A204.1 (cell line): ENCODE data around the gene TSKS.

Source experiments
- FAIRE-seq: peaks from 2 replicates; lab custom pipeline; 2012; peaks lifted over from hg19 to GRCh38; lab: Jason Lieb, UNC

TSKS gene, protein sequence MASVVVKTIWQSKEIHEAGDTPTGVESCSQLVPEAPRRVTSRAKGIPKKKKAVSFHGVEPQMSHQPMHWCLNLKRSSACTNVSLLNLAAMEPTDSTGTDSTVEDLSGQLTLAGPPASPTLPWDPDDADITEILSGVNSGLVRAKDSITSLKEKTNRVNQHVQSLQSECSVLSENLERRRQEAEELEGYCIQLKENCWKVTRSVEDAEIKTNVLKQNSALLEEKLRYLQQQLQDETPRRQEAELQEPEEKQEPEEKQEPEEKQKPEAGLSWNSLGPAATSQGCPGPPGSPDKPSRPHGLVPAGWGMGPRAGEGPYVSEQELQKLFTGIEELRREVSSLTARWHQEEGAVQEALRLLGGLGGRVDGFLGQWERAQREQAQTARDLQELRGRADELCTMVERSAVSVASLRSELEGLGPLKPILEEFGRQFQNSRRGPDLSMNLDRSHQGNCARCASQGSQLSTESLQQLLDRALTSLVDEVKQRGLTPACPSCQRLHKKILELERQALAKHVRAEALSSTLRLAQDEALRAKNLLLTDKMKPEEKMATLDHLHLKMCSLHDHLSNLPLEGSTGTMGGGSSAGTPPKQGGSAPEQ

DNA sequence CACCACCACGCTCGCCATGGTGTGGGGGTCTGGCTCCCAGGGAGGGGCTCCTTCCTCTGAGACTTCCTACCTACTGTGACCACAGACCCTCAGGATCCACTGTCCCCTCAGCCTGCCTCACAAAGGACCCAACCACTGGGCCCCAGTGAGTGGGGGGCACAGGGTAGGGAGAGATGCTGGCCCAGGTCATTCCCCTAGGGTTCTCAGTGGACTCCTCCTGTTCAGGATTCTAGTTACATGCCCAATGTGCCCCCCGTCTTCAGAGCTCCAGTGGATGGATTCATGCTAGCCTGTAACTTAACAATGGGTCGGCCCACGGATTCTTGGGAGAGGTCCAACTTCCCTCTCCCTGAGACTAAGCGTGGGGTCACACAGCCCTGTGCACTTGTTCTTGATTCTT, at the start of gene TSKS:
TSS of gene TSKS (minus strand) at position 77 of the 400 bp plus-strand sequence. CDS start at position 18, 59 bp downstream.
- no peak for FAIRE-seq

DNA sequence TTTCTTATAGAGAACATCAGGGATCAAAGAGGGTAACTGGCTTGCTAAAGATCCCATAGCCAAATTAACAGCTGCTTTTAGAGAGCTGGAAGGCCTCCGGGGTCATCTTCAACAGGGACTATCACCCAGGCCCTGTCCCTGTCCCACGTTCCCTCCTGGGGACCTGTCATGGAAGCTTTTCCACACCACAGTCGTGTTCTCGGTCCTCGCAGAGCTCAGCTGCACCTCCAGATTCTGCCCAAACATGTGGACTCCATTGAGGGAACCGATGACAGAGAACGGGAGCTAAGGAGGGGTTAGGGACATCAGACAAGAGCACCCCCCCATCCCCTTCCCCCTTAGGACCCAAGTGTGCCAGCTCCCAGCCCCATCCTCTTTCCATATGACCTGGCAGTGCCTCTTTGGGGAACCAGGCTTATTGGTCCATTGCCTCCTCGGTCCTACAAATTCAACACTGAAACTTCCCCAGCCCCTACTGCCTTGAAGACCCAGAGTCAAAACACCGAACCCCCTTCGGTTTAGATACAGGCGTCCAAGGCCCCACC, 49.4 kb upstream of the TSKS start:
- FAIRE-seq, result no peak

DNA sequence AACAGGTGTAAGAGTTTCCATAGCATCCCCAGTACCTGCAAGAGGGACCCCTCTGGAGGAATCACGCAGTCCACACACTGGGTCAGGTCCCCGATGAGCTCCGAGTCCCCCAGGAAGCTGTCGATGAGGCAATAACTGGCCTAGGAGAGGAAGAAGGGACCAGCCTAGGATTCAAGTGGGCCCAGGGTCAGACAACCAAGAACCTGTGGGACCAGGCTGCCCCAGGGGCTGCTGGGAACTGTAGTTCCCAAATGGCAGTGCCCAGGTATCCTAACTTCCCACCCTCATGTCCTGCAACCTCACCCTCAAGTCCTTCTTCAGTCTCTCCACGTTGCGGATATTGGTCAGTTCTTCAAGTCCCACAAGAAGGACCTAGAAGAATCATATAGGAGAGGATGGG, 48.2 kb upstream of the TSKS start:
- FAIRE-seq, result no peak

DNA sequence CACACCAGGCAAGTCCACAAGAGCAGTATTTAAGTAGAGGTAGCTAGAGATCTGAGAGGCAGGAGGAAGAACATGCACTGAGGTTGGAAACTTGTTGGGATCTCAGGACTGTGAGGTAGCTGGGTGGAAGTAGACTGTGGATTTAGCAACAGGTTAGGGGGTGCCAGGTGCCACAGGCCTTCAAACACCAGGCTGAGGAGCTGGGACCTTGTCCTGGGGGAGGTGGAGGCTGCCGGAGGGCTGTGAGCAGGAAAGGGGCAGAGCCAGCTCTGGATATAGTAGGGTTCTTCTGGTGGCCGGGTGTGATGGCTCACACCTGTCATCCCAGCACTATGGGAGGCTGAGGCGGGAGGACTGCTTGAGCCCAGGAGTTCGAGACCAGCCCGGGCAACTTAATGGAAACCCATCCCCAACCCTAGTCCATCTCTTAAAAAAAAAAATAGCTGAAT, 46.9 kb upstream of the TSKS start:
- no peak for FAIRE-seq

DNA sequence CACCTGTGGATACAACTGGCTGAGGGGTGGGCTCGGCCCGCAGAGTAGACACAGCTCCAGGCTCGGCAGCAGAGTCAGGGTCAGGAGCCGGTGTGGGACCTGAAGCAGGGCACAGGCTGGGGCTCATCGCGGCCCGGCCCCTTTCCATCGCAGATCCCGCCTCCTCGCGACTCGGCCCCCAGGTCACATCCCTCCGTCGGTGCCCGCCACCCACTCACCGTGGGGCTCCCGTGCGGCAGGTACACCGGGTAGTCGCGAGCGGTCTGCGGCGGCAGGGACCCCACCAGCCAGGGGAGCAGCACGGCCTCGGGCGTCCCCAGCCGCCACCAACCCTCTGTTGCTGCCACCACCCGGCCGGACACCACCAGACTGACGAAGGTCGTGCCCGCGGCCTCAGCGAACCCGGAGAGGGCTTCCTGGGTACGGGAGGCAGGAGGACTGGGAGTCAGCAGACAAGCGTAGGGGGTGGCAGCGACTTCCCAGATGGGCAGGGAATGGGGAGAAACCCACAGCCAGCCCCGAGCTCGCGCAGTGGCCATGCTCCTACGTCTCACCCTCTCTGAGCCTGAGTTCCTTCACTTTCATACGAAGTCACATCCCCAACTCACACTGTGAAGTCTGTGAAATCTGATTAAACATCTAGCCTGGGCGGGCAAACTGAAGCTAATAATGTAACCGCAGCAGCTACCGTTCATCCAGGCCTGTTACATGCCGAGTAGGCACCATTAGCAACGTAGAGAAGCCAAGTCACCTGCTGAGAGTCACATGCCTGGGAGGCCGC, 46.2 kb upstream of the TSKS start:
- no peak for FAIRE-seq

DNA sequence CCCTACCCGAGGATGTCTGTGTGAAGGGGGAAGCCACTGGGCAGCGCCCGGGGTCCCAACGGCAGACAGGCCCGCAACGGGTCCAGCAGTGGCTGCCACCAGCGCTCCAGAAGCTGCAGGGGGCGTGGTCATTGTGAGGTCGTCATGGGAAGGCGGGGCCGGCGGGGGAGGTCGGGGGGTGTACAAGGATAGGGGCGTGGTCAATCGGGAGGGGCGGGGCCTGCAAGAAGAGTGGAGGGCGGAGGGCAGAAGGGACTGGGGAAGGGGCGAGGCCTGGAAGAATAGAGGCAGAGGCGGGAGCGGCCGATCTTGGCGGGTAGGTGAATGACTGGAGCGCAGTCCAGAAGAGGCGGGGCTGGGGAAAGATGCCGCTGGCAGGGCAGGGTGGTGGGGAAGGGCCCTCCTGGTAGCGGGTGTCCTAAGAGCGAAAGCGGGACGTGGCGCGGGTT, 45.6 kb upstream of the TSKS start:
- FAIRE-seq, result no peak

DNA sequence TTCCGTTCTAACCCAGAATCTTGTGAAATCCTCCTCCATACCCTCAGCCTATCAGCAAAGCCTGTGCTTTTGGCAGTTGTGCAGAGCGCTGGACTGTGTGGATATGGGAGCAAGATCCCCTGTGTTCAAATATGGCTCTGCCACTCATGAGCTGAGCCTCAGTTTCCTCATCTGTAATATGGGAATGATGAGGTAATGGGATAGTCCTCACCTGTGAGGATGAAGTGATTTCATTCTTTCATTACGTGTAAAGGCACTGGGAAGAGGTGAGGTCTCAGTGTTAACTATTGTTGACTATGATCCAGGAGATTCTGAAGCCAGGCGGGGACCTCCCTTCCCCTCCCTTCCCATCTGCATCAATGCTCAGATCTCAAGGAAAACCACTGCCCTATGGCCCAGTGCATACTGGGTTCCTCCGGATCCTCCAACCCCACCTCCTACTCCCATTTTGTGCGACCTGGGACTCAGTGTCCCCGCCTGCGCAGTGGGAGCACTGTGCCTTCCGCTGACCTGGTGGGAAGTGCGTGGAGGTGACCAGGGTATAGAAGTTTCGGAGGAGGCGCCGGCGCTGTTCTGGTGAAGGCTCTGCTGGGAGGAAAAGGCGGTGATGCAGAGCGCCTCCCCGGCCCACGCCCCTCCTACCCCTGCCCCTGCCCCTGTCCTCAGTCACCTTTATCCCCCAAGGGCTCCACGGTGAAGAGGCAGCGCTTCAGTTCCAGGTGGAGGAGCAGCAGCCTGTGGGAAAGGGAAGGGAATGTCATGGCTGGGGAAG, 45.0 kb upstream of the TSKS start:
- FAIRE-seq, result no peak

DNA sequence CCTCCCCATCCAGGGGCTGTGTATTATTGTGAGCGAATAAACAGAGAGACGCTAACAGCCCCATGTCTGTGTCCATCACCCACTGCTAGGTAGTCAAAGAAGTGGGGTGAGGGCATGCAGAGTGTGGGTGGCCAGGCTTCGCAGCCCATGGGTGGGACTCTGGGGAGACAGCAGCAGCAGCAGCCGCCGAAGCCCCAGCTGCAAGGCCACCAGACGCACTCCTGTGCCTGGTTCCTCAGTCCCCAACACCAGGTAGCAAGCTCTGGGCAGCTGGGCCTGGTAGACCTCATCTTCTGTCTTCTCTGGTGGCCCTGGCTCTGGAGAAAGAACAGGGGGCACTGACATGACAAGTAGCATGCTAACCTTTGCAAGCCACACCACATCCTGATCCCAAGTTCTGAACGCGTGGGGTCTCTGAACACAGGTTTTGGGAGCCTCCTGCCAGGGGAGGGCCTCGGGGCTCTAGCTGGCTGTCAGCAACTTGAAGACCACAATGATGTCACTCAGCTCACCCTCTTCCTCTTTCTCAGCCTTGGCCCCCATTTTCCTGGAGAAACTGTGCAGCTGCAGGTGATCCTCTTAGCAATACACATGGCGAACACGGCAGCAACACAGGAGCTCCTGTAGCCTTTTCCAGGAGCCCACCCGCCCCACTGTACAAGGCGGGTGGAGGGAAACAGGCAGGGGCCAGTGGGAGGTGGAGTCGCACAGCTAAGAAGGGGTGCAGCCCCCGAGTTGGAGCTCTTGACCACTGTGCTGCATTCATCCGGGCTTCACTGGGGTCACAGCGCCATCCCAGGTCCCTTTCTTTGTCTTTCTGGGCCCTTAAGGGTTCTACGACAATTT, 44.2 kb upstream of the TSKS start:
- no peak for FAIRE-seq

DNA sequence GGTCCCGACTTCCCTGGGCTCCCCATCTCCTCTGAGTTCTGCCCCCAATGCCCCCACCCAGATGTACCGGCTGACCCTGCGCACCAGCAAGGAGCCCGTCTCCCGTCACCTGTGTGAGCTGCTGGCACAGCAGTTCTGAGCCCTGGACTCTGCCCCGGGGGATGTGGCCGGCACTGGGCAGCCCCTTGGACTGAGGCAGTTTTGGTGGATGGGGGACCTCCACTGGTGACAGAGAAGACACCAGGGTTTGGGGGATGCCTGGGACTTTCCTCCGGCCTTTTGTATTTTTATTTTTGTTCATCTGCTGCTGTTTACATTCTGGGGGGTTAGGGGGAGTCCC, 43.5 kb upstream of the TSKS start:
- FAIRE-seq, result no peak

DNA sequence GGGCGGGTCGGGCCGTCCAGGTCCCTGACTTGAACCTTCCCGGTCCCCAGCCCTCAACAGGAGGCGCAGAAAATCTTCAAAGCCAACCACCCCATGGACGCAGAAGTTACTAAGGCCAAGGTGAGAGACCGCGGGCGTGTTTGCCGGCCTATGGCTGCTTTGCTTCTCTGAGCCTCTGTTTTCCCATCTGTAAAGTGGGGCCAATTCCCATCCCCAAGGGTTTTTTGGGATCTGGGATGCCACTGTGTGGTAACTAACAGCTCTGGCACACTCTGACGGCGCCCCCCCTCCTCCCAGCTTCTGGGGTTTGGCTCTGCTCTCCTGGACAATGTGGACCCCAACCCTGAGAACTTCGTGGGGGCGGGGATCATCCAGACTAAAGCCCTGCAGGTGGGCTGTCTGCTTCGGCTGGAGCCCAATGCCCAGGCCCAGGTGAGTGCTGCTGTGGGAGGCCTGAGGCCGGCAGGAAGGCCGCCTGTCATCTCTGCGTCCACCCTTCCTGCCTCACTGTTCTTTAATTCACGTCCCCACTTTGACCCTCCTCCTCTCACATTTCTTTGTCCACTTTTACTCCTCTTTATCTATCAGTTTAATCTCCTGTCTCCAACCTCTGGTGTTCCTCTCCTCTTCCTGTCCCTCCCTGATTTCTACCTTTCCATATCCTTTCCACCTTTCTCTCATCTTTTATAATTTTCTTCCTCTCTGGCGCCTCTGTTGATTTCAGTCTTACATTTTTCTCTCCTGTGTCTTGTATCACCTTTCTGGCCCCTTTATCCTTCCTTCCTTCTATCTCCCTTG, 42.9 kb upstream of the TSKS start:
- no peak for FAIRE-seq

DNA sequence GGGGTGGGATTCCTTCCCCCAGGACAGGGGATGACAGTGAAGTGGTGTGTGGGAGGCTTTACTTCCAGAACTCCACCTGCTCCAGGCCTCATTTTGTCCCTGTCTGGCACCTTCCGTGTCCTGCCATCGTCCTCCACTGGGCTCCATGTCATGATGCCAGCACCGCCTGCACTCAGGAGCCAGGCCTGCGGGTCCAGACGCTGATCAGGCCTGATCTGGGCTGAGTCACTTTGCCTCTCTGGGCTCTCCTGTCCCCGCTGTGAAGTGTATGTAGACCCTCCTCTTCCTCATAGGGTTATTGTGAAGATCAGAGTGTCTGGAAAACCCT, 40.4 kb upstream of the TSKS start:
- FAIRE-seq, result no peak

DNA sequence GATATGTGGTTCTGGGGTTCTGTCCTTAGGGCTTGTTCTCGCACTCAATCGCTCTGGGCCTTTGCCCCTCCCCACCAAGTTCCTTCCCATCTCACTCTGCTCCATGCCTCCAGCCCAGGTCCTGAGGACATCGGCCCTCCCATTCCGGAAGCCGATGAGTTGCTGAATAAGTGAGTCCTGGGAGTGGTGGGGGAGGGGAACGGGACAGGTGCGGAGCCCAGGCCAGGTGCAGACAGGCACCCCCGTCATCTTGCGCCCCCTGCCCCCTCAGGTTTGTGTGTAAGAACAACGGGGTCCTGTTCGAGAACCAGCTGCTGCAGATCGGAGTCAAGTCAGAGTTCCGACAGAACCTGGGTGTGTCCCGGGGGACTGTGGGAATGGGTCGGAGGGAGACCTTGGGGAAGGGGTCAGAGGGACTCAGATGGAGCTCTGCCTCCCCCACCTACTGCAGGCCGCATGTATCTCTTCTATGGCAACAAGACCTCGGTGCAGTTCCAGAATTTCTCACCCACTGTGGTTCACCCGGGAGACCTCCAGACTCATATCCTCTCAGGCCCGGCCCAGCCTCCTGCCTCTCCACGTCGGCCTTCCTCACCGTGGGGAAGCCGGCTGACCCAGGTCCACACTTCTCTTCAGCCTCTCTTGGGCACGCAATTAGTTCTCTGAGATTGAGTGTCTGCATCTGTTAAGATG, 39.9 kb upstream of the TSKS start:
- FAIRE-seq, result no peak

DNA sequence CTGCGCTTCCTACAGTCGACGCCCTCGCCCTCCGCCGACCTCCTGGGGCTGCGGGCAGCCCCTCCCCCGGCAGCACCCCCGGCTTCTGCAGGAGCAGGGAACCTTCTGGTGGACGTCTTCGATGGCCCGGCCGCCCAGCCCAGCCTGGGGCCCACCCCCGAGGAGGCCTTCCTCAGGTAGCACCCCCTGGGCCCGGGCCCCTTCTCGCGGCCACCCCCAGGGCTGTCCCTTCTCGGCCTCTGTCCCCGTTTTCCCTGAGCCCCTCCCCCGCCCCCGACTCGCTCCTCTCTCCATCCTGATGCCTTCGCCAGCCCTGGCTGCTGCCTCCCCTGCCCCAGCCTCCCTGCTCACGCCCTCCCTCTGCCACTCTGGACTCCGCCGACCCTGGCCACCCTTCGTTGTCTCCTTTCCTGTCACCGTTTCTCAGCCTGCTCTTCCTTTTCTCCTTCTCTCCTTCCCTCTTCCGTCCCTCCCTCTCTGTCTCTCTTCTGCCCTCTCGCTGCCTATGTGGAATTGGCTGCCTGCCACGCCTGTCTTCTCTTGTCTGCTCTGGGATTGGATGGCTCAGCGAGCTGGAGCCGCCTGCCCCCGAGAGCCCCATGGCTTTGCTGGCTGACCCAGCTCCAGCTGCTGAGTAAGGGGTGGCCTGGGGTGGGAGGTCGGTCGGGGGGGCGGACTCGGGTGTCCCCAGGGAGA, 39.0 kb upstream of the TSKS start:
- FAIRE-seq, result no peak

DNA sequence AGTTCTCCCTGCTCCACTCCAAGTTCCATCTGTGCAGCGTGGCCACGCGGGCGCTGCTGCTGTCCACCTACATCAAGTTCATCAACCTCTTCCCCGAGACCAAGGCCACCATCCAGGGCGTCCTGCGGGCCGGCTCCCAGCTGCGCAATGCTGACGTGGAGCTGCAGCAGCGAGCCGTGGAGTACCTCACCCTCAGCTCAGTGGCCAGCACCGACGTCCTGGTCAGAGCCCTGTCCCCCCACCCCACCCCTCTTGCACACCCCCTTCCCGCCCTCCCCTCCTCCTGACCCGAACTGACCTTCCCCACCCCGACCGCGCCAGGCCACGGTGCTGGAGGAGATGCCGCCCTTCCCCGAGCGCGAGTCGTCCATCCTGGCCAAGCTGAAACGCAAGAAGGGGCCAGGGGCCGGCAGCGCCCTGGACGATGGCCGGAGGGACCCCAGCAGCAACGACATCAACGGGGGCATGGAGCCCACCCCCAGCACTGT, 38.3 kb upstream of the TSKS start:
- FAIRE-seq, result no peak

DNA sequence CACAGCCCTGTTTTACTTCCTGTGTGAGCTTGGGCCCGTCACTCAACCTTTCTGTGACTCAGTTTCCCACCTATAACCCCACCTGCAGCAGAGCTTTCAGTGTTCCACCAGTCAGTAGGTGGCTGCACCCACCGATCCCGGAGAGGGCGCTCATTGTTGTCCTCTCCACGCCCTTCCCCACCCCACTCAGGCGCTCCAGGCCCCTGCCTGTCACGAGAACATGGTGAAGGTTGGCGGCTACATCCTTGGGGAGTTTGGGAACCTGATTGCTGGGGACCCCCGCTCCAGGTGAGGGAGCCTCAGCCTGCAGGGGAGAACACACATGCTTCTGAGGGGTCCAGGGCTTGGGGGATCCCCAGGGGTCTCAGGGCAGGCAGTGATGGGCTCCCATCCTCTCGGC, 37.7 kb upstream of the TSKS start:
- FAIRE-seq, result no peak

DNA sequence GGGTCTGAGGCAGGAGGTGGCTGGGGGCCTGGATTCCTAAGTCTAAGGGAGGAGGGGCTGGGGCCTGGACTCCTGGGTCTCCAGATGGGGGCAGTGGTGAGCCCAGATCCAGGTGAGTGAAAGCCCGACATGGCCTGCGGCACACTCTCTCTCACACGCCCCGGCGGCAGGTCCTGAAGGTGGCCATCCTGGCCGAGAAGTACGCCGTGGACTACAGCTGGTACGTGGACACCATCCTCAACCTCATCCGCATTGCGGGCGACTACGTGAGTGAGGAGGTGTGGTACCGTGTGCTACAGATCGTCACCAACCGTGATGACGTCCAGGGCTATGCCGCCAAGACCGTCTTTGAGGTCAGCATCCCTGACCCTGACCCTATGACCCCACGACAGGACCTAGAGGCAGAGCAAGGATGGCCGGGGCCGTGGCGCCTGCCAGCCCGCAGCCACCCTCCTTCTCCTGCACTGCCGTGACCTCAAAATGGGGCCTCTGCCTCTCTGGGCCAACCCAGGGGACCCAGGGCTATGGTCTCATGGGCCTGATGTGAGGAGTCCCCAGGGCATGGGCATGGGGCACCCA, 36.8 kb upstream of the TSKS start:
- no peak for FAIRE-seq

DNA sequence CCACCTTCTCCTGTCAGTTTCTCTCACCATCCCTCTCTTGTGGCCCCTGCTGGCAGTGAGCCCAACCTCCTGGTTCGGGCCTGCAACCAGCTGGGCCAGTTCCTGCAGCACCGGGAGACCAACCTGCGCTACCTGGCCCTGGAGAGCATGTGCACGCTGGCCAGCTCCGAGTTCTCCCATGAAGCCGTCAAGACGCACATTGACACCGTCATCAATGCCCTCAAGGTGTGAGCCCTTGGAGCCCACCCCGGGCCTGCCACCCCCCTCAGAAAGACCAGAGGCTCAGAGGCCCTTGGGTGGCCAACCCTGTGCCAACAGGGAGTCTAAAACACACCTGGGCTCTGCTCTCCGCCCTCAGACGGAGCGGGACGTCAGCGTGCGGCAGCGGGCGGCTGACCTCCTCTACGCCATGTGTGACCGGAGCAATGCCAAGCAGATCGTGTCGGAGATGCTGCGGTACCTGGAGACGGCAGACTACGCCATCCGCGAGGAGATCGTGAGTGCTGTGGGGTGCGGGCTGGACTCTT, 36.2 kb upstream of the TSKS start:
- no peak for FAIRE-seq

DNA sequence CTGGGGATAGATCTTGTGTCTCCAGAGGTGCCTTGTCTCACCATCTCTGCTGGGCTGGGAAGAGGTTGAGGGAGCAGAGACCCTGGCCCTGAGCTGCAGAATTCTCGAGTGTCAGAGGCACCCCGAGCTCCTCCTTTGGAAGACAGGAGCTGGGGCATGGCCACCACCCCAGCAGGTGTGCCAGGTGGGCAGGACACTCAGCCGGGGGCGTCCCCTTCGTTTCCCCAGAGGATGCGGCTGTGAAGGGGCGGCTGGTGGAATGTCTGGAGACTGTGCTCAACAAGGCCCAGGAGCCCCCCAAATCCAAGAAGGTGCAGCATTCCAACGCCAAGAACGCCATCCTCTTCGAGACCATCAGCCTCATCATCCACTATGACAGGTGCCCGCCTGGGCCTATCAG, 35.5 kb upstream of the TSKS start:
- FAIRE-seq, result no peak

DNA sequence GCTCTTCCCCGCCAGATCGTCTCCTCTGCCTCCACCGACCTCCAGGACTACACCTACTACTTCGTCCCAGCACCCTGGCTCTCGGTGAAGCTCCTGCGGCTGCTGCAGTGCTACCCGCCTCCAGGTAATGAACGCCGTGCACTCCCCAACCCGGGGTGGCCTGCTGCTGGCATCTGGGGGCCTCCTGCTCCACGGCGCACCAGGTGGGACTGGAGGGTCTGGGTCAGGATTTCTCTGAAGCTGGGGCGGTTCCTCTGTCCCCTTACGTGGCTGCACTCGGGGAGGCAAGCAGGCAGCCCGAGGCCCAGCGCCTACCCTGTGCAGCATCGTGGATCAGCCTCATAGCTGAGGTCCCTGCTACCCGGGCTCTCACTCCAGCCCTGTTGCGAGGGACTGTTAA, 32.5 kb upstream of the TSKS start:
- no peak for FAIRE-seq
